GM18861 (cell line): Measurements from ENCODE around the gene UBLCP1.
"Not testable (repeated sequence)": the region's sequence is repeated elsewhere in the genome, so short reads cannot be mapped to it uniquely, and the experiment has no call there.

Source experiments
- ATAC-seq: cut with Tn5 transposase; IDR thresholded peaks from one replicate; pipeline ENCODE4 v1.9.1; 2021; ENCODE audit not compliant: unreplicated experiment

Gene UBLCP1

DNA sequence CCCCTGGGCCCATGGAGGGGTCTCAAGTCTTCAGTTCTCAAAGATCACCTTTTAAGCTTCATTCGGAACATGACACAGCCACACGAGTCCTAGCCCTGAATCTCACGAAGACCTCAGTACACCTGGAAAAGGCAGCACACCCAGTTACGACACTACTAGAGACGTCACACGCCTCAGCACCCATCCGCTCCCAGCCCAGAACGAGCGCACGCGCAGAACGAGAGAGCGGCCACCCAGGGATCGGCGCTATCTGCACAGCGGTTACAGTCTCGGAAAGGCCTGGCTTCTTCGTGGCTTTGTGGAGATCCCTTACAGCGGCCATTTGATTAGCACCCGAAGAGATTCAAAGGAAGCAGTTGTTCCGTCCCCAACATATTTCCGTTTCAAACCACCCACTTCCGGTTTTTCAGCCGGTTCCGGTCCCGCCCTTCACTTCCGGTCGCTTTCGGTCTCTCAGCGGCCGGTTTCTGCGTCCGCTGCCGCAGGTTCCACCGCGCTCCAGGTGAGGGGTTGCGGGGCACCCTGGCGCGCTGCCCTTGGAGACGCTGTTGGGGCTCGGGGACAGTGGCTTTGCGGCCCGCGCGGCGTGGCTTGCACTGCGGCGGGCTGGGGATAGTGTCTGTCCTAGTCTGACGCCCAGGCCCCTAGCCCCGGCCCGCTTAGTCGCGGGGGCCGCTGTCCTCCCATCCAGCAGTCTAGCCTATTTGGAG is at the start of gene UBLCP1:
Gene UBLCP1 (plus strand): TSS at position 432 of the 710 bp plus-strand sequence. CDS start 5,626 bp downstream, outside the sequence.
- ATAC-seq, result peak; percentile 84

DNA sequence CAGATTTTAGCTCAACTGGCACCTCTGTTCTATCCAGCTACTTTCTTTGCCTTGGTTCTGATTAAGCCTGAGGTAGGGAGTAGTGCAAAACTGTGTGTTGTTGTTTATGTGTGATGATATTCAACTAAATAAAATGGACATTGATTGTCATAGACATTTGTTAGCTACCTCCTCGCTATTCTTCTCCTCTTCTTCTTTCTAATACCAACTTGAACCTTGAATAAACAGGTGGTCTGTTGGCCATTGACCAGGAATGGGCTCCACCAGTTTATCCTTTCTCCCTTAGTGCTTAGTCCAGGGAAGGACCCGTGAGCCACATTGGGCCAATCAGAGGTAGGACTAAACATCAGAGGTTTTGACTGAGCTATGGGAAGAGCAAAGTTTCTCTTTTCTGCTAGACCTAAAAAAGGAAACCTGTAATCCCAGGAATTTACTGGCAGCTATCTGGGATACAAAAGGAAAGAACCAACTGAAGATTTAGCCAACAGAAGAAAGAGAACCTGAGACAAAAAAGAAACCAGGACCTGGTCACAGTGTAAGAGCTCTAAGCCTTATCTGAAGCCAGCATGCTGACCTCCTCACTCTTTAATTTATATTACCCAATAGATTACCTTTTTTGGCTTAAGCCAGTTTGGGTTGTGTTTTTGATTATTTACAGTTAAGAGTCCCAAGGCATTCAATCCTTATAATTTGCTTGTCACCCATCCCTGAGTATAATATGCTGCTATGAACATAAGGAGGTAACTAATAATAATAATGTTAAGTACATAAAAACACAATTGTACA is 48.4 kb upstream of the UBLCP1 start:
- no peak for ATAC-seq

DNA sequence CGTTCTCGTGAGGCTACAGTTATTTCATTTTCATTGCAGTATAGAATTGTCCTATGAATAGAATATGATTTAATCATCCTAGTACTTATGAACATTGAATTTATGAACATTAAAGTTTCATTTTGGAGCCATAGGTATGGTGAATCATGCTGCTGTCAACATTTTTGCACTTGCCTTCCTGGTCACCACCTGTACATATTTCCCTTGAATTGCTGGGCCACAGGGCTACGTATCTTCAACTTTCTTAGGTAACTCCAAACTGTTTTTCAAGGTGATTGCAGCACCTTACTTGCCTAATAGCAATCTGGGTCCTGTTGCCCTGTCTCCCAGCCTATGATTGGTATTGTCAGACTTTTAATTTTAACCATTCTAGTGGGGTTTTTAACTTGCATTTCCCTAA is 47.2 kb upstream of the UBLCP1 start:
- ATAC-seq, result no peak

DNA sequence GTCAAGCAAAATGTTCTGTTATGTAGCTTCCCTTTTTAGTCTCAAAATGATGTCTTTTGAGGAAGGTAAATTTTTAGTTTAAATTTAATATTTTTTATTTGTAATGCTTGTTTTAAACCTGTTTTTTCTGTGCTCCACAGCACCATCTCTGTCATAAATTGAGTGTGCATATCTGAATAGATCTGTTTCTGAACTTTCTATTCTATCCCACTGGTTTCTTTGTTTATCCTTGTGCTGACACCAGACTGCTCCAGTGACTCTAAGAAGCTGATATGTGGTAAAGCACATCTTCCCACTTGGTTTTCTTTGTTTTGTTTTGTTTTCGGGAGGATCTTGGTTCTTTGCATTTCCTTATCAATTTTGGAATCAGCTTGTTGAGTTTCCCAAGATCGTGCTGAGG is 46.6 kb upstream of the UBLCP1 start:
- ATAC-seq, result no peak

DNA sequence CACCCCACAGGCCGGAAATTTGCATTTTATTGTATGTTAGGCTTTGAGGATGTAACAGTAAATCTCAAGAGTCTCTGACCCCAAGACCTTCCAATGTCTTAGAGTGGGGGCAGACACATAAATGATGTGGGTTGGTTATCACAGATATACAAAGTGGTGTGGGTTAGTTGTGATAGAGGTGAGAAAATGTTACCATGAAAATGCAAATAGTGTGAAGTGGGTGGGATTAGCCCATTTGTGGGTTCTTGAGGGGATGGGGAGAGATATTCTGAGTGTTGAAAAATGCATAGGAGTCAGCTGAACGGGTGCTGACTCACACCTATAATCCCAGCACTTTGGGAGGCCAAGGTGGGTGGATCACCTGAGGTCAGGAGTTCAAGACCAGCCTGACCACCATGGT is 45.9 kb upstream of the UBLCP1 start:
- no peak for ATAC-seq

DNA sequence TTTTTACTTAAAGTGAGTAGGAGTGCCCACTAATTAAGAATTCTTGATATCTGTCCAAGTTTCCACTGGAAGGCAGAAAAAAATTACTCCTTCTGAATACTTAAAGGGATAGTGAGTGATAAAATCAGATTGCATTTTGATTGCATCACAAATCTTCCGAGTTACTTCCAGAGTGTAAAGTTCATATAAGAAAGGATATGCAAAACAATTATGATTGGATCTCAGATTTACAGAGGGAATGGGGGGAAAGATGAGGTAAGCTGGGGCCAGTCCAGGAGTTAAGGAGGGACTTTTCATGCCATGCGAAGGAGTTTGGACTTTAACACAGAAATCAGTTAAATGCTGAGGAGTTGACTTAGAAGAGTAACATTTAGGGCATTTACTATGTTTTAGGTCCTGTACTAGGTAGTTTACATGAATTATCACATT is 44.5 kb upstream of the UBLCP1 start:
- ATAC-seq, result no peak

DNA sequence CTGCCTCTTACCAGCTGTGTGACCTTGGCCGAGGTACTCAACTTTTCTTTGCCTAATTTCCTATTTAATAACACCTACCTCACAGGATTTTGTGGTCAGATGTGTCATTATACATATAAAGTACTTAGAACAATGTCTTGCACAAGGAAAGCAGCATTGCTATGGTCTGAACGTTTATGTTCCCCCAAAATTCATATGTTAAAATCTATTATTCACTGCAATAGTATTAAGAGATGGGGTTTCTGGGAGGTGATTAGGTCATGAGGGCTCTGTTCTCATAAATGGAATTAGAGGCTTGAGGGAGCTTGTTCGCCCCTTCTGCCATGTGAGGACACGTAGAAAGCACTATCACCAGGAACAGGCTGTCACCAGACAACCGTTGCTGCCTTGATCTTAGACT is 42.9 kb upstream of the UBLCP1 start:
- ATAC-seq, result no peak

DNA sequence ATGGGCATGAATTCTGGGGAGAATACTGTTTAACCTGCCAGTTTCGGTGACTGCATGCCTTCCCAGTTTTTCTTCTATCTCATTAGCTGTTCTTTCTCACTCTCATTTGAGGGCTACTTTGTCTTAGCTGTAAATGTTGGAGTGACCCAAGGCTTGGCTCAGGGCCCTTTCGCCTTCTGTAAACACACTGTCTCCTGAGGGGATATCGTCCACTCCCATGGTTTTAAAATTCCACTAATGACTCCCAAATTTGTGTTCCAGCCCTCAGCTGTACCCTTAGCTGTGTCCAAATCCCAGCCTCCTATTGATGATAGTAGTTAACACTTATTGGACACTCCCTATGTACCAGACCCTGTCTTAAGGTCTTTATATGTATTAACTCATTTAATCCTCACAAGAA is 39.6 kb upstream of the UBLCP1 start:
- ATAC-seq, result no peak

- ATAC-seq, result no peak
Measured at GRCh38 chr5:159224471-159224870, 38.6 kb upstream of the UBLCP1 start.

DNA sequence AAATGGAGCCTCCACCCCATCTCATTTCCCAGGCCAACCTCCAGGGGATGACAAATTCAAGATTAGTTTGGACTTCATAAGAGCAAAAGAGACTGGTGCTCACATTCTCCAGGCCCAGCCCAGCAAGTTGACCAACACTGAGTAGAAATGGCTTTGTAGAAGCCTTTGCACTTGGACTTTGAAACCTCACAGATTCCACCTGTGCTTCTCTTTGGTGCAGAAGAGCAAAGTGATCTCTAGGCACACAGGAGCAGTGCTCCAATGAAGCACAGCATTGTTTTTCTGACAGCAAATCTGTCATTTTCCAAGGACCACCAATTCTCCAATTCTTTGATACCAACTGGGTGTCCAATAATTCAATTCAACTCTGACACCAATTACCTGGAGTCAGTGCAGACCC is 36.6 kb upstream of the UBLCP1 start:
- no peak for ATAC-seq

DNA sequence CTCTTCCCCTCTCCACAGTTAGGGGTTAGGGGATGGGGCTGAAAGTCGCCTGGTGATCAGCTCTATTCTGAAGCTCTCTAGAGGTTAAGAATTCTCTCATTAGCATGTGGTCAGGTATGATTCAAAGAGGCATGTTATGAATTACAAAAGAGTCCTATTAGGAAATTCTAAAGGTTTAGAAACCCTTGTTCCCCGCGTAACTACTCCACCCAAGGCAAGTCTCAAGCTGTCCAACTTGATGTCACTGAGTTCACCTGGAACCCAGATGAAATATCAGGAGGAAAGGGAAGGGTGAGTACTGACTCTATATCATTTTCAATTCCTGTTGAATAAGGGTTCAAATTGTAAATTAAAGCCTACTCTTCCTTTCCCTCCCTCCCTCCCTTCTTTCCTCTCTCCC is 35.6 kb upstream of the UBLCP1 start:
- ATAC-seq, result no peak

DNA sequence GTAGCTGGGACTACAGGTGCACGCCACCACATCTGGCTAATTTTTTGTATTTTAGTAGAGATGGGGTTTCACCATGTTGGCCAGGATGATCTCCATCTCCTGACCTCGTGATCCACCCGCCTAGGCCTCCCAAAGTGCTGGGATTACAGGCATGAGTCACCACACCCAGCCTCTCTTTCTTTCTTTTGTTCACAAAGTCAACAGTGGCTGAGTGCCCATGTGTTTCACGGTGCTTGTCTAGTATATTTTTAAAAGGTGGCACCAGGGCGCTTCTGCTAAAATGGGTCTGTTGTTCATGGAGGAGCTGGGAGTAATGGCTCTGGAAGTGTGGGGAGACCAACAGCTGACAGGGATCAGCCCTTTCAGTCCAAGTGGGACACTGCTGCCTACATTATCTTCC is 35.0 kb upstream of the UBLCP1 start:
- ATAC-seq, result not testable (repeated sequence)

- ATAC-seq, result no peak
Measured at GRCh38 chr5:159230657-159231056, 32.4 kb upstream of the UBLCP1 start.

GRCh38 chr5:159231167-159231566 is 31.9 kb upstream of the UBLCP1 start:
- ATAC-seq, result no peak

DNA sequence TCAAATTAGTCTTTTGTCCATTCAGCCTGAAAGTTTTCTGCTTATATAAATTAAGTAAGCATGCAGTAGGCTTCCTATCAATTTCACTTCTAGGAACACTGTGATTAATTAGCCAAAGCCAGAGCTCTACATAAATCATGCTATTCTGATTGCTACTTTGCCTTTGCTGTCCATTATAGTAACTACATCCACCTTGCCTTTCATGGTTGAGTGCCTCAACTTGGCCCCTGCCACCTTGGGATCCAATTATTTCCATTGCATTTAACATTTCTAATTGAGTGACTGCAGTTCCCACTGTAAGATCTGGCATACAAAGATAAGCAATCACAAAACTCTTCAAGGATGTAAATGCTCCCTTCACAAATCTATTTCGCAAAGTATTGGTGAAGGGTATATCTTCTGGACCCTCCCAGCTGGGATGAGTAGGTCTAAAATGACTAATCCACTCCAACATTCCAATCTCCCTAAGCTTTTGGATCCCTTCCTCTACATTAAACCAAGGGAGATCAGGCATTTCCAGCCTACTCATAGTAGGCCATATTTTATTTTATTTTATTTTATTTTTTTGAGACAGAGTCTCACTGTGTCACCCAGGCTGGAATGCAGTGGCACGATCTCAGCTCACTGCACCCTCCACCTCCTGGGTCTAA is 27.1 kb upstream of the UBLCP1 start:
- ATAC-seq, result not testable (repeated sequence)

DNA sequence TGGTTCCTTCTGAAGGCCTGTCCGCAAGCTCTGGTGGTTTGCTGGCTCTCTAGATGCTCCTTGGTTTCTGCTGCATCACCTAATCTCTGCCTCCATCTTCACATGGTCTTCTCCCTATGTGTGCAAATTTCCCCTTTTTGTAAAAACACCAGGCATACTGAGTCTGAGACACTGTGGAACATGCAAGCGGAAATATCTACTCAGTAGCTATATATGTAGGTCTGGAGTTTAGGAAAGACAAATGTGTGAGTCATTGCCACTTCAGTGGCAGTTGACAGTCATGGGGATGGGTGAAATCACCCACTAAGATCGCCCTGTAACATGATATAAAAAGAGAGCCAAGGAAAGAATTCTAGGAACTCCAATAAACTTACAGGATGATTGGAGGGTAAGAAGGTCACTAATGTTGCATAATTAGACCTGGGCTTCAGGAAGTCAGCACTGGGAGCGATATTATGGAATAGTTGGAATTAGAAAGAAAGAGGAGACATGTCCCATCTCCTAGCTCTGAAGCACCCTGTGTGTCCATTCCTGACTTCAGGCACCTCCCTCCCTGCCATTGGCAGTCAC is 22.7 kb upstream of the UBLCP1 start:
- ATAC-seq, result no peak

DNA sequence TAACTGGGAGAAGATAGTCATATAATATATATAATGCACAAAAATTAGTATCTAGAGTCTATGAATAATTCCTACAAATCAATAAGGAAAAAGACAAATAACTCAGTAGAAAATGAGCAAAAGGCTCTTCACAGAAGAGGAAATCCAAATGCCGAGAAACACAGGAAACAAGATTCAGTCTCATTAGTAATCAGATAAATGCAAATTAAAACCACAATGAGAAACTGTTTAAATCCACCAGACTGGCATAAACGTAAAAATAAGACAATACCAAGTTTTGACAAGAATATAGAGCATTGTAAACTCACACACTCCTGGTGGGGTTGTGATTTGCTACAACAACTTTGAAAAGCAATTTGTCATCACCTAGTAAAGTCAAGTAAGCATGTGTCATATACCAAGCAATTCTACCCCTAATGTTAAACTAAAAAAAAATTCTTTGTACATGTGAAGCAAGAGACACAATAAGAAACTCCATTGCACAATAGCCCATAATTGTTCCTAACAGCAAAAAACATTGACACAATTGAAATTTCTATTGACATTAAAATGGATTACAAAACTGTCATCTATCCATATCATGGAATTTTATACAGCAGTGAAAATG is 21.0 kb upstream of the UBLCP1 start:
- no peak for ATAC-seq

- no peak for ATAC-seq
Measured at GRCh38 chr5:159242656-159243055, 20.4 kb upstream of the UBLCP1 start.

DNA sequence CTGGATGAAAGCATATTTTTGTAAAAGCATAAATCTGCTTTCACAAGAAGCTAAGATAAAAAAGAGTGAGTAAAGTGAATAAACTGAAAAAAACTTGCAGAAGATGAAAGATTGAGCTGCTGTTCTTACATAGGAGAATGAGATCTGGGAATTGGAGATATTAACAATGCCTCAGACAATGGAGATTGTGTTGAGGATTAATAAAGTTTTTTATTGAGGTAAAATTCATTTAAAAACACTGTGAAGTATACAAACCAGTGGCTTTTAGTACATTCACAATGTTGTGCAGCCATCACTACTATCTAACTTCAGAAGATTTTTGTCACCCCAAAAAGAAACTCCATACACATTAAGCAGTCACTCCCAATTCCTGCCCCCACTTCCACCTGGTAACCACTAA is 19.7 kb upstream of the UBLCP1 start:
- ATAC-seq, result no peak

DNA sequence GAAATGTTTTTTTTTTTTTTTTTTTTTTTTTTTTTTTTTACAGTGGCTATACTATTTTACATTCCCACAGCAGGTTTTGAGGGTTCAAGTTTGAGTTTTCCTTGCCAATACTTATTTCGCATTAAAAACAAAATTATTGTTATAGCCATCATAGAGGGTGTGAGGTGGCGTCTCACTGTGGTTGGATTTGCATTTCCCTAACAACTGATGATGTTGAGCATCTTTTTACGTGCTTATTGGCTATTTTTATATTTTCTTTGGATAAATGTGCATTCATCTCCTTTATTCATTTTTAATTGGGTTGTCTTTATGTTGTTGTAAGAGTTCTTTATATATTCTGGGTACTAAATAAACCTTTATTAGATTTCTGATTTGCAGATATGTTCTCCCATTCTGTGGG is 18.9 kb upstream of the UBLCP1 start:
- ATAC-seq, result no peak

GRCh38 chr5:159244890-159245289 is 18.2 kb upstream of the UBLCP1 start:
- no peak for ATAC-seq
